Mucosa of rectum (tissue), 2 donors: ENCODE results near the gene LGALS16.
"Not testable (repeated sequence)": the region's sequence is repeated elsewhere in the genome, so short reads cannot be mapped to it uniquely, and the experiment has no call there.

Experiments
- H3K27ac ChIP-seq, 2 donors: one replicate each; pipeline ENCODE4 v1.7.0; 2013; ENCODE audit warnings: inconsistent platforms in 2 of 2, low read depth in 2 of 2, low read length in 2 of 2
- H3K27me3 ChIP-seq, 2 donors: one replicate each; pipeline ENCODE4 v1.7.0; 2013; ENCODE audit warnings: low read length in 2 of 2; ENCODE audit not compliant: control insufficient read depth in 2 of 2, insufficient read depth in 2 of 2
- H3K36me3 ChIP-seq, 2 donors: one replicate each; pipeline ENCODE4 v1.7.0; 2013; ENCODE audit warnings: low read length in 2 of 2; ENCODE audit not compliant: control insufficient read depth in 2 of 2, insufficient read depth in 2 of 2
- H3K4me1 ChIP-seq, 2 donors: one replicate each; pipeline ENCODE4 v1.7.0; 2013; ENCODE audit warnings: low read length in 2 of 2, mild to moderate bottlenecking in 1 of 2; ENCODE audit not compliant: control insufficient read depth in 2 of 2, insufficient read depth in 2 of 2
- H3K4me3 ChIP-seq, 2 donors: one replicate each; pipeline ENCODE4 v1.7.0; 2013; ENCODE audit warnings: low read length in 2 of 2
- H3K9ac ChIP-seq, 2 donors: one replicate each; pipeline ENCODE4 v1.7.0; 2013; ENCODE audit warnings: low read length in 2 of 2, low read depth in 1 of 2, mild to moderate bottlenecking in 1 of 2
- H3K9me3 ChIP-seq, 2 donors: one replicate each; pipeline ENCODE4 v1.7.0; 2013; ENCODE audit warnings: low read length in 2 of 2; ENCODE audit not compliant: control insufficient read depth in 2 of 2
- donor health status: healthy.
- donor health status: Normal muscosa, but diverticular disease.

Gene LGALS16

DNA sequence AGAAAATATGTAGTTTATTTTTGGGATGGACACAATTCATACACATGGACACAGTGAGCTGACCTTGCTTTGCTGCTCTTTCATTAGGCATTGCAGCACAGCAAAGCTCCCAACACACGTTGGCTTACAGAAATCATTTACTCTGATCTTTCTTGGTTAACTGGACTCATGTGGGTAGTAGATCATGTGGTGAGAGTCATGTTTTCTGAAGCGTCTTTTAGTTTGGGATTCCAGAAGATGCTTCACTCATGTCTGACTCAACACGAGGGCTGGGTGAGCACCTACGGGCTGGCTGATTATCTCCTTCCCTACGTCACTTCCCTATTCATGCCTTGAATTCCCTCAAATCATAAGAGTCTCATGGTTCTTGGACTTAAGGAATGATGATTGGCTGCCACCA lies 12.1 kb upstream of the LGALS16 start:
- peaks cover 0 to 5% of the 10 kb centered on the region in 2 donors for H3K27me3 ChIP-seq
- no peak overlapping the region for H3K27ac ChIP-seq
- H3K4me1 ChIP-seq: no peaks in the 10 kb centered on the region

DNA sequence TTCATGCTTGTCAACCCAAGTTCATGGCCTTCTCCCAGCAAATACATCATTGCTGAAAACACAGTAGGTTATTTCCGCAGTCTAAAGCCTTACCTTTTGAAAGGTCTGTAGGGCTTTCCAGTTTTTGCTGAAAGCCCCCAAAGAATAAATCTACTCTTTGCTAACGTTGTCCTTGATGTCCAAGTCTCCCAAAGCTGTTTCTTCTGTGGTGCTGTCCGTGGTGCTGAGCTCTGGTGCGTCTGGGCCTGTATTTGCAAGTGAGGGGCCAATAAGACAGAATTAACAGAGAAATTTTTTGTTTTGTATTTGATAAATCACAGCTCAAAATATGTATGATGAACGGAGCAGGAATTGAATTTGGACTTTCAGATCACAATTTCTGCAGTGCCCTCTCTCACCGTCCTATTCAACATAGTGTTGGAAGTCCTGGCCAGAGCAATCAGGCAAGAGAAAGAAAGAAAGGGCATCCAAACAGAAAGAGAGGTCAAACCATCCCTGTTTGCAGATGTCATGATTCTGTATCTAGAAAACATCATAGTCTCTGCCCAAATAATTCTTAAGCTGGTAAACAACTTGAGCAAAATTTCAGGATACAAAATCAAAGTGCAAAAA lies 9.8 kb upstream of the LGALS16 start:
- Histone ChIP-seq H3K27ac (no peak overlapping the region), H3K9ac (no peak overlapping the region), H3K36me3 (no peaks in the 10 kb centered on the region), H3K9me3 (no peaks in the 10 kb centered on the region), H3K27me3 (no peaks in the 10 kb centered on the region), H3K4me3 (no peak overlapping the region), H3K4me1 (no peaks in the 10 kb centered on the region)

More for the DNA sequence above, 12.1 kb upstream of the LGALS16 start:
- no peaks in the 10 kb centered on the region for H3K9me3 ChIP-seq
- no peak overlapping the region for H3K4me3 ChIP-seq
- H3K9ac ChIP-seq: no peak overlapping the region
- no peaks in the 10 kb centered on the region for H3K36me3 ChIP-seq

DNA sequence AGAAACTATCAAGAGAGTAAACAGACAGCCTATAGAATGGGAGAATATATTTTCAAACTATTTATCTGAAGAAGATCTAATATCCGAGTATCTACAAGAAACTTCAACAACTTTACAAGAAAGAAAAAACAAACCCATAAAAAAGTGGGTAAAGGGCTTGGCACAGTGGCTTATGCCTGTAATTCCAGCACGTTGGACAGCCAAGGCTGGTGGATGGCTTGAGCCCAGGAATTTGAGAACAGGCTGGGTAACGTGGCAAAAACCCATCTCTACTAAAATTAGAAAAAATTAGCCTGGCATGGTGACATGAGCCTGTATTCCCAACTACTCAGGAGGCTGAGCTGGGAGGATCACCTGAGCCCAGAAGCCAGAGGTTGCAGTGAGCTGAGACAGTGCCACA lies 7.8 kb upstream of the LGALS16 start:
- no peaks in the 10 kb centered on the region for H3K36me3 ChIP-seq
- H3K4me1 ChIP-seq: no peaks in the 10 kb centered on the region
- no peaks in the 10 kb centered on the region for H3K9me3 ChIP-seq
- no peaks in the 10 kb centered on the region for H3K27me3 ChIP-seq
- no peak overlapping the region for H3K4me3 ChIP-seq
- H3K9ac ChIP-seq: no peak overlapping the region
- H3K27ac ChIP-seq: no peak overlapping the region

DNA sequence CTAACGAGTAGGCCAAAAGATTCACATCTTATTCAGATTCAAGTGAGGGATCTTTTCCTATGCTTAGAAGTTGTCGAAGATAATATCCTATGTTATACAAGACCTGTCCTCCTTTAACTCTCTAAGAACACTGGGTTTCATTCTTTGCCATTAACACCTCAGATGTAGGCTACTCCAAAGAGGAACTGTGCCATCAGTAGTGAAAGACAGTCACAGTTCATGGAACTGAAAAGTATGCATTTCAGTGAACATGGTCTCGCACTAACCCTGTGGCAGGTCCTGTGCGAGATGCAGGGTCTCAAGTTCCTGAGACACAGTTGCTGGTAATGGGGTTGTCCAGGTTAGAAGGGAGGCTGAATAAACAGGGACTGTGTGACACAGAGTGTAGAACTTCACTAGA lies 4.1 kb downstream of the LGALS16 start:
- Histone ChIP-seq H3K36me3 (no peaks in the 10 kb centered on the region), H3K27ac (no peak overlapping the region), H3K4me1 (no peaks in the 10 kb centered on the region), H3K4me3 (no peak overlapping the region), H3K27me3 (no peaks in the 10 kb centered on the region), H3K9ac (no peak overlapping the region), H3K9me3 (no peaks in the 10 kb centered on the region)

DNA sequence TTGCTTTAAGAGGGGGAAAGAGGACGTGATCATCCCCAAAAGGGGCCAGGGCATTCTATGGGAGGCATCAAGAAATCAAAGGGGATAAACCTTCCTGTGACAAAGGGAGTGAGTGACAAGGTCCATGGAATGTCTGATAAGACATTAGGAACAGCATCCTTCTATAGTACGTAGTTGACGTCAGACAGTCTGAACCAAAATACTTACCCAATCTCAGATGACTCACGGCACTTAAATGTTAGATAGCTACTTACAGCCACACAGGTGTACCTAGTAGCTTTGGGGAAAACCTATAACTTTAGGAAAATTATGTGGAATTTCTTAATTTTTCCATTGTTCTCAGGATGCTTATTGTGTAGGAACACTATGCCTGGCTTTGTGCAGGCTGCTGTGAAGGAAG lies 4.9 kb downstream of the LGALS16 start:
- no peak overlapping the region for H3K4me3 ChIP-seq
- H3K9me3 ChIP-seq: no peaks in the 10 kb centered on the region
- no peak overlapping the region for H3K27ac ChIP-seq
- H3K36me3 ChIP-seq: no peaks in the 10 kb centered on the region
- H3K9ac ChIP-seq: no peak overlapping the region
- no peaks in the 10 kb centered on the region for H3K27me3 ChIP-seq
- H3K4me1 ChIP-seq: no peaks in the 10 kb centered on the region

DNA sequence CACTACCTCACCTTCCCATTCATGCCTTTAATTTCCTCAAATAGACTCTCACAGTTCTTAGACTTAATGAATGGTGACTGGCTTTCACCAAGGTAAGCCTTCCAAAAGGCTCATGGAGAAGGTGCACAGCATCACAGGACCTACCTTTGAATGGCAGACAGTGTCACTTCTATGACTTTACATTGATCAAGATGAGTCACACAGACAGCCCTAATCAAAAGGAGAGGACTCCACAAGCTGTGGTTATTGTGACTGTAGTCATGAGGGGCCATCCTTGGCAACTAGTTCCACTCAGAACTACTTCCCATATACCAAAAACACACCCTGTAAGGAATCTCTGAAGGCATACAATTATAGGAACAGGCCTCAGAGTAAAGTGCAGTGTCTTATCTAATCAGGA lies 5.9 kb downstream of the LGALS16 start:
- H3K4me3 ChIP-seq: no peak overlapping the region
- no peaks in the 10 kb centered on the region for H3K9me3 ChIP-seq
- H3K27me3 ChIP-seq: no peaks in the 10 kb centered on the region
- no peak overlapping the region for H3K9ac ChIP-seq
- H3K4me1 ChIP-seq: no peaks in the 10 kb centered on the region
- no peaks in the 10 kb centered on the region for H3K36me3 ChIP-seq
- no peak overlapping the region for H3K27ac ChIP-seq

DNA sequence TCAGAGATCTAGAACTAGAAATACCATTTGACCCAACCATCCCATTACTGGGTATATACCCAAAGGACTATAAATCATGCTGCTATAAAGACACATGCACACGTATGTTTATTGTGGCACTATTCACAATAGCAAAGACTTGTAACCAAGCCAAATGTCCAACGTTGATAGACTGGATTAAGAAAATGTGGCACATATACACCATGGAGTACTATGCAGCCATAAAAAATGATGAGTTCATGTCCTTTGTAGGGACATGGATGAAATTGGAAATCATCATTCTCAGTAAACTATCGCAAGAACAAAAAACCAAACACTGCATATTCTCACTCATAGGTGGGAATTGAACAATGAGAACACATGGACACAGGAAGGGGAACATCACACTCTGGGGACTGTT lies 14.1 kb downstream of the LGALS16 start:
- H3K9ac ChIP-seq, H3K9me3 ChIP-seq, H3K36me3 ChIP-seq, H3K4me3 ChIP-seq, H3K27me3 ChIP-seq, H3K27ac ChIP-seq, H3K4me1 ChIP-seq: not testable (repeated sequence)

DNA sequence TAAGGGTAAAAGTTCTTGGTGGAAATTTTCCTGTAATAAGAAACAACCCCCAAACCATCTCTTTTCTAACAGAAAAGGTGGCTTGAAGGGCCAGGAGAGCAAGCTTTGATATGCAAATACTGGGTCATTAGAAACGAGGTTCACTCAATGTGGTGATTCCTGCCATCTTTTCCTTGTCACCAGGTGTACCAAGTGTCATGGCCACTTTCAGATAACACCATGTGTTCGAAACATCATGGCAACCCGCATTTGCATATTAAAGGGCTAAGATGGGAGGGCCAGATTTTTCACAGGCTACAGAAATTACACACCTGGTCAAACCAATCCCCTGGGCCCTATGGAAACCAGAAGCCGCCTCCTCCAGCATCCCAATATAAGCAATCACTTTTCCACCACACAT lies 15.3 kb downstream of the LGALS16 start:
- H3K36me3 ChIP-seq: no peaks in the 10 kb centered on the region
- H3K9me3 ChIP-seq: no peaks in the 10 kb centered on the region
- no peaks in the 10 kb centered on the region for H3K4me1 ChIP-seq
- H3K4me3 ChIP-seq: no peak overlapping the region
- H3K9ac ChIP-seq: no peak overlapping the region
- peaks cover 0 to 3% of the 10 kb centered on the region in 2 donors for H3K27me3 ChIP-seq
- H3K27ac ChIP-seq: no peak overlapping the region

DNA sequence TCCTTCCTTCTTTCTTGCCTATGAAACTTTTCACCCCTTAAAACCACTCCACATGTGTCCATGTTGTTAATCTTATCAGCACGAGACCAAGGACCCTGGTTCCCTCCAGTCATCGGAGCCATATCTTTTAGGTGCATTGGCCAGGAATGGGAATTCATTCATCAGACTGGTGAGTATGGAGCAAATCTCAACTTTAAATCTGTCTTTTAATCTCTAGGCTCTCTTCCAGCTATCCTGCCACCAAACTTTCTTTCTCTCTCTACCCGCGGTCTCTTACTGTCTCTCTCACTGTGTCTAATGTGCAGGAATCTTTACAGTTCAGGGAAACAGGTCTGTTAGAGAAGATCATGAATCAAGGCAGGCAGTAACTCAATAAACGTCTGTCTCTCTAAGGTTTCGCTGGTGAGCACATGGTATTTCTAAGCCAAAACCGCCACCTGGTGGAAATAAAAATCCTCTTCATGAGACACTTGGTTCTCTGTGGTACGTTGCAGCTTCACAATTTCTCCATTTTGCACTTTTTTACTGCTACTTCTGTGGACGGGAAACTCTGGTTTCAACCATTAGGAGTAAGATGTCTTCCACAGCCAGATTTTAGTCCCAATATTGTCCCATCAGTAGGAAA lies 16.1 kb downstream of the LGALS16 start:
- Histone ChIP-seq H3K9me3 (no peaks in the 10 kb centered on the region), H3K4me1 (no peaks in the 10 kb centered on the region), H3K36me3 (no peaks in the 10 kb centered on the region), H3K4me3 (no peak overlapping the region), H3K9ac (no peak overlapping the region), H3K27me3 (peaks cover 0 to 3% of the 10 kb centered on the region in 2 donors), H3K27ac (no peak overlapping the region)

DNA sequence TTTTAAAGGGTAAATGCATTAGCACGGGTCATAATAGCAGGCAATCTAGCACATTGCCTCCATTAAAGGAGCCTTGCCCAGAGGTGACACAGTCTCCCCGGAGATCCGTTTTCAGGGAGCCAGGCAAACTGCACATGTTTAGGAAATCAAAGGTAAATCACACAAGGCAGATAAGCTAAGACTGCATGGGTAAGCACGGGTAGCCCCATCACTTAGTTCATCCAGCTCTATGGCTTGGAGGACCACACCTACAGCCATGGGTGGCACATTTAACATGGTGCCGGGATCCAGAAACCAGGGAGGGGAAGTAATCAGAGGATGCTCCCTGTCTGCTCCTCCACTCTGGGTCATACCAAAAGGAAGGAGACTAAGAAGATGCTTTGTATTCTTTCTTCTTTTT lies 16.8 kb downstream of the LGALS16 start:
- H3K4me1 ChIP-seq: no peaks in the 10 kb centered on the region
- peaks cover 0 to 3% of the 10 kb centered on the region in 2 donors for H3K27me3 ChIP-seq
- H3K4me3 ChIP-seq: no peak overlapping the region
- no peak overlapping the region for H3K27ac ChIP-seq
- no peak overlapping the region for H3K9ac ChIP-seq
- H3K9me3 ChIP-seq: no peaks in the 10 kb centered on the region
- H3K36me3 ChIP-seq: no peaks in the 10 kb centered on the region
